ENCODE measurements around the gene MYH8. TPM values are rescaled to one million over a fixed set of nuclear protein-coding genes. Genes with fewer than 3 reads are reported as not detected.

MYH8 gene
- total RNA-seq, 4 donors from 2014 or later, result not detected

- Histone ChIP-seq H3K27ac (no peak overlapping the region), H3K4me3 (no peak overlapping the region), H3K36me3 (no peaks in the 10 kb centered on the region), H3K4me1 (no peaks in the 10 kb centered on the region), H3K27me3 (no peaks in the 10 kb centered on the region), H3K9me3 (no peaks in the 10 kb centered on the region)
- no peak for DNase-seq
- TF ChIP-seq POLR2A (IDR thresholded peaks at IDR 0.05) (no peak), CTCF (IDR thresholded peaks at IDR 0.05) (no peak)
Measured at GRCh38 chr17:10398352-10398751, 23.4 kb downstream of the MYH8 start.

GRCh38 chr17:10396524-10397163, 25.1 kb downstream of the MYH8 start:
- Histone ChIP-seq H3K27me3 (no peaks in the 10 kb centered on the region), H3K4me1 (no peaks in the 10 kb centered on the region), H3K36me3 (no peaks in the 10 kb centered on the region), H3K27ac (no peak overlapping the region), H3K9me3 (no peaks in the 10 kb centered on the region), H3K4me3 (no peak overlapping the region)
- no peak for DNase-seq
- TF ChIP-seq CTCF (IDR thresholded peaks at IDR 0.05) (no peak), POLR2A (IDR thresholded peaks at IDR 0.05) (no peak)

- no peak for TF ChIP-seq POLR2A (IDR thresholded peaks at IDR 0.05)
- TF ChIP-seq CTCF (IDR thresholded peaks at IDR 0.05), result no peak
- Histone ChIP-seq H3K27ac (no peak overlapping the region), H3K4me3 (no peak overlapping the region), H3K27me3 (no peaks in the 10 kb centered on the region), H3K9me3 (no peaks in the 10 kb centered on the region), H3K4me1 (no peaks in the 10 kb centered on the region), H3K36me3 (no peaks in the 10 kb centered on the region)
- no peak for DNase-seq
Measured at GRCh38 chr17:10394201-10394887, 27.4 kb downstream of the MYH8 start.

GRCh38 chr17:10392880-10393279, 28.9 kb downstream of the MYH8 start:
- no peaks in the 10 kb centered on the region for H3K9me3 ChIP-seq
- no peak for TF ChIP-seq POLR2A (IDR thresholded peaks at IDR 0.05)
- no peak for TF ChIP-seq CTCF (IDR thresholded peaks at IDR 0.05)
- no peak overlapping the region for H3K4me3 ChIP-seq

GRCh38 chr17:10385871-10386270, 35.9 kb downstream of the MYH8 start:
- H3K9me3 ChIP-seq, result no peaks in the 10 kb centered on the region
- H3K27ac ChIP-seq, result no peak overlapping the region
- H3K27me3 ChIP-seq, result no peaks in the 10 kb centered on the region
- H3K36me3 ChIP-seq, result no peaks in the 10 kb centered on the region
- TF ChIP-seq CTCF (IDR thresholded peaks at IDR 0.05) (no peak), POLR2A (IDR thresholded peaks at IDR 0.05) (no peak)
- DNase-seq, result no peak
- no peak overlapping the region for H3K4me3 ChIP-seq
- no peaks in the 10 kb centered on the region for H3K4me1 ChIP-seq

More at GRCh38 chr17:10392880-10393279, 28.9 kb downstream of the MYH8 start:
- H3K27ac ChIP-seq, result no peak overlapping the region
- no peaks in the 10 kb centered on the region for H3K4me1 ChIP-seq
- no peaks in the 10 kb centered on the region for H3K27me3 ChIP-seq
- H3K36me3 ChIP-seq, result no peaks in the 10 kb centered on the region
- DNase-seq, result no peak

All from Peyer's patch (tissue), 4 donors.